ENCODE results near the gene TRIP13. TPM values are rescaled to one million over a fixed set of nuclear protein-coding genes. Genes with fewer than 3 reads are reported as not detected.

The TRIP13 gene
- total RNA-seq, 1 donor, result 4.0 TPM

DNA sequence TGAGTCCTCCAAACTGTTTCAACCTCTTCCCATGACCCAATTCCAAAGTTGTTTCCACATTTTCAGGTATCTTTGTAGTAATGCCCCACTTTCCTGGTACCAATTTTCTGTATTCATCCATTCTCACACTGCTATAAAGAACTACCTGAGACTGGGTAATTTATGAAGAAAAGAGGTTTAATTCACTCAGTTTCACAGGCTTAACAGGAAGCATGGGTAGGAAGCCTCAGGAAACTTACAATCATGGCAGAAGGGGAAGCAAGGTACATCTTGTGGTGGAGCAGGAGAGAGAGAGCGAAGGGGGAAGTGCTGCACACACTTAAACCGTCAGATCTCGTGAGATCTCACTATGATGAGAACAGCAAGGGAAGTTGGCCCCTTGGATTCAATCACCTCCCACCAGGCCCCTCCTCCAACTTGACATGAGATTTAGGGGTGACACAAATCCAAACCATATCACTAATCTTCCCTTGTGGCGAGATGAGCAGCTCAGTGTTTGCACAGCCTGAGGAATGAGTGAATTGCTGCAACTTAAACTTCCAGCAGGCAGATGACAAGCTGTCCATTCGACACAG, 42.9 kb downstream of the TRIP13 start:
- no peaks in the 10 kb centered on the region for H3K36me3 ChIP-seq (ENCODE audit: insufficient read depth, low read length)
- no peaks in the 10 kb centered on the region for H3K79me2 ChIP-seq (ENCODE audit: insufficient read depth, low read length)
- DNase-seq (ENCODE audit: insufficient read length, low spot score, missing footprints), result no peak
- no peak overlapping the region for H2AFZ ChIP-seq (ENCODE audit: low read length)
- no peaks in the 10 kb centered on the region for H4K20me1 ChIP-seq (ENCODE audit: insufficient read depth, low read length)
- H3K27me3 ChIP-seq (ENCODE audit: insufficient read depth, low read length), result peaks cover 50% of the 10 kb centered on the region
- no peak overlapping the region for H3K4me3 ChIP-seq (ENCODE audit: insufficient read depth, low read length)
- TF ChIP-seq, protein P1, sequence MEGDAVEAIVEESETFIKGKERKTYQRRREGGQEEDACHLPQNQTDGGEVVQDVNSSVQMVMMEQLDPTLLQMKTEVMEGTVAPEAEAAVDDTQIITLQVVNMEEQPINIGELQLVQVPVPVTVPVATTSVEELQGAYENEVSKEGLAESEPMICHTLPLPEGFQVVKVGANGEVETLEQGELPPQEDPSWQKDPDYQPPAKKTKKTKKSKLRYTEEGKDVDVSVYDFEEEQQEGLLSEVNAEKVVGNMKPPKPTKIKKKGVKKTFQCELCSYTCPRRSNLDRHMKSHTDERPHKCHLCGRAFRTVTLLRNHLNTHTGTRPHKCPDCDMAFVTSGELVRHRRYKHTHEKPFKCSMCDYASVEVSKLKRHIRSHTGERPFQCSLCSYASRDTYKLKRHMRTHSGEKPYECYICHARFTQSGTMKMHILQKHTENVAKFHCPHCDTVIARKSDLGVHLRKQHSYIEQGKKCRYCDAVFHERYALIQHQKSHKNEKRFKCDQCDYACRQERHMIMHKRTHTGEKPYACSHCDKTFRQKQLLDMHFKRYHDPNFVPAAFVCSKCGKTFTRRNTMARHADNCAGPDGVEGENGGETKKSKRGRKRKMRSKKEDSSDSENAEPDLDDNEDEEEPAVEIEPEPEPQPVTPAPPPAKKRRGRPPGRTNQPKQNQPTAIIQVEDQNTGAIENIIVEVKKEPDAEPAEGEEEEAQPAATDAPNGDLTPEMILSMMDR (IDR thresholded peaks at IDR 0.05; ENCODE audit: extremely low read depth, low read depth, low read length), result no peak
- no peaks in the 10 kb centered on the region for H3K4me1 ChIP-seq (ENCODE audit: insufficient read depth, low read length)
- no peaks in the 10 kb centered on the region for H3K9me3 ChIP-seq (ENCODE audit: low read depth, low read length)
- H3K4me2 ChIP-seq (ENCODE audit: insufficient read depth, low read length), result no peak overlapping the region
- H3K27ac ChIP-seq (ENCODE audit: low read depth, low read length), result no peak overlapping the region

DNA sequence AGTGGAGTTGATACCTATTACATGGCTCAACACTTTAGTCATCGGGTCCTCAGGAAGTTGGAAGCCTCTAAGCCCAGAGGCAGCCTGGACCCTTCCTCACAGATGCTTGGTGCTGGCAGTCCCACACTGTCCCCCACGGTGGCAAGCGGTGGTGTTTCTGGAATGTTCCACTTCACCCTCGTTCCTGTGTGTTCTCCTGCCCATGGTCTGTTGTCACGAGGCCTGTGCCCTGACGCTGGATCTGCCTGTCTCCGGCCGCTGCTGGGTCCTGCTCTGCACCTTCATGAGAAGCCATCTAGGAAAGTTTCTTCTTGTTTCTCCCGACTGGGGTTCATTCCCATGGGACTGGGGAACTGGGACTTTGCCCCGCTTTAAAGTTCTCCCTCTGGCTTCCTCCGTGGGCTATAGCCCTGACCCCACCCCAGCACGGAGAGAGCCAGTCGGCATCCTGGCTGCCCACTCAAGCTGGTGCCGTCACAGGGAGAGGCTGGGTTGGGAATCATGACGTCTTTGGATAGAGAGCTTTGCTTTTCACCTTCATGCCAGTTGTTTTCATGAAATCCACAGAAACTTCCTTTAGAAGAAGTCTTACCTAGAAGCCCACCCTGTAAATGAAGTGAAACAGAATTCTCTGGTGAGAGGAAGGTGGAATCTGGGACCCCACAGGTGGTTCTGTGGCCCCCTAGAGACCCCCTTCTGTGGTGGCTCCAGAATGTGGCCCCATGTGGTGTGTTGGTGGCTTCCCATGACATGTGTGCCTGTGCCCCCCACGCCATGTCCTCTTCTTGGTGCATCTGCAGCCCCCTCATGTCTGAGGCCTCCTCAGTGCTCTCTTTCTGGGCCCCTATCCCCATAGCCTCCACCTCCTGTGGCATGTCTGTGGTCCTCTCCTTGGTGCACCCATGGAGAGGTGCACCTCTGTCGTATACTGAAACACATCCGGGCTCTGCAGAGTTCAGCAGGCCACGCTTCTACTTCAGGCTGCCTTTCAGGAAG, 43.8 kb downstream of the TRIP13 start:
- no peaks in the 10 kb centered on the region for H3K4me1 ChIP-seq (ENCODE audit: insufficient read depth, low read length)
- no peaks in the 10 kb centered on the region for H3K36me3 ChIP-seq (ENCODE audit: insufficient read depth, low read length)
- H3K79me2 ChIP-seq (ENCODE audit: insufficient read depth, low read length), result no peaks in the 10 kb centered on the region
- no peak overlapping the region for H3K4me2 ChIP-seq (ENCODE audit: insufficient read depth, low read length)
- H2AFZ ChIP-seq (ENCODE audit: low read length), result no peak overlapping the region
- peaks cover 43% of the 10 kb centered on the region for H3K27me3 ChIP-seq (ENCODE audit: insufficient read depth, low read length)
- TF ChIP-seq, protein P1 (IDR thresholded peaks at IDR 0.05; ENCODE audit: extremely low read depth, low read depth, low read length), result no peak
- DNase-seq (ENCODE audit: insufficient read length, low spot score, missing footprints), result no peak
- no peaks in the 10 kb centered on the region for H3K9me3 ChIP-seq (ENCODE audit: low read depth, low read length)
- no peak overlapping the region for H3K4me3 ChIP-seq (ENCODE audit: insufficient read depth, low read length)
- H3K27ac ChIP-seq (ENCODE audit: low read depth, low read length), result no peak overlapping the region
- H4K20me1 ChIP-seq (ENCODE audit: insufficient read depth, low read length), result no peaks in the 10 kb centered on the region

DNA sequence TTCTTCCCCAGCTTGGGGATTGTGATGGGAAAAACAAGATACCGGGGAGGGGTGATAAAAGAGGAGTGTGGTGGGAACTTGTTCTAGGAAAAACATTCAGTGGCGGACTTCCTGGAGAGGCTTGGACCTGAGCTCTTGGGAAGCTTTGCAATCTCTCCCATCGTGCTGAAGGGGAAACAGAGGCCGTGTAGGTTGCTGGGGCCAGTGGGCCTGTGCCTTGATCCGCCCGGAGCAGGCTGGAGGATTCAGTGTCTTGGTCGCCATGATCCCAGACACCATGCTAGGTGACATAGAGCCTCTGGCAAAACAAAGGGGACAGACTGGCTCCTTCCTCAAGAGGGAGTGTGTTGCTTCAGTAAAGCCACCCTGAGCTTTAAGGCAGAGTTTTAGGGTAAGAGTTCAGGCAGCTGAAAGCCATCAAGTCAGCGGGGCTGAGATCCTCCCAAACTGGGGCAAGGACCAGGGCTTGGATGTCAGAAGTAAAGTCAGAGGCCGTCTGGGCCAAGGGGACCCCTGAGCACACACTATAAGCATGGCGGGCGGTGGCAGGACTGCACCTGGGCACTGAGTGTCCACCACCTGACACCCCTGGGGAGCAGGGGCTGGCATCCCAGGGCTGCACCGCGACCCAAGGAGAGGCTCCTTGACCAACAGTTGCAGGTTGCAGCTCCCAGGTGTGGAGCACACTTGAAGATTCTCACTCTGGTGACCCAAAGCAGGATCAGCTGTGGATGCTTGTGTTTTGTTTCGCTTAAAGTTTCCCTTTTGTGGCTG, 44.7 kb downstream of the TRIP13 start:
- TF ChIP-seq, protein P1 (IDR thresholded peaks at IDR 0.05; ENCODE audit: extremely low read depth, low read depth, low read length), result no peak
- no peak for DNase-seq (ENCODE audit: insufficient read length, low spot score, missing footprints)
- no peaks in the 10 kb centered on the region for H4K20me1 ChIP-seq (ENCODE audit: insufficient read depth, low read length)
- no peak overlapping the region for H3K27ac ChIP-seq (ENCODE audit: low read depth, low read length)
- H3K4me3 ChIP-seq (ENCODE audit: insufficient read depth, low read length), result no peak overlapping the region
- H3K27me3 ChIP-seq (ENCODE audit: insufficient read depth, low read length), result peaks cover 38% of the 10 kb centered on the region
- H2AFZ ChIP-seq (ENCODE audit: low read length), result no peak overlapping the region
- no peak overlapping the region for H3K4me2 ChIP-seq (ENCODE audit: insufficient read depth, low read length)
- H3K36me3 ChIP-seq (ENCODE audit: insufficient read depth, low read length), result no peaks in the 10 kb centered on the region
- no peaks in the 10 kb centered on the region for H3K79me2 ChIP-seq (ENCODE audit: insufficient read depth, low read length)
- H3K4me1 ChIP-seq (ENCODE audit: insufficient read depth, low read length), result no peaks in the 10 kb centered on the region
- no peaks in the 10 kb centered on the region for H3K9me3 ChIP-seq (ENCODE audit: low read depth, low read length)

Measured in osteoblast (primary cell).